Gastroesophageal sphincter (tissue), 4 donors: ENCODE data around the gene CXCL1. TPM values are rescaled to one million over a fixed set of nuclear protein-coding genes. Genes with fewer than 3 reads are reported as not detected.

Experiments used
- ATAC-seq: fragments of 150-250 bp; one replicate; pipeline ENCODE4 v1.9.1; 2016; ENCODE audit warnings: mild to moderate bottlenecking, moderate library complexity
- H3K27ac ChIP-seq, 4 donors: fragments of 200-600 bp; sonication (generic) in 3 of 4; 1 replicate in 3 of 4; 2 replicates in 1 of 4; pipeline ENCODE4 v1.5.1; 2016 to 2019
- H3K27me3 ChIP-seq: fragments of 200-600 bp; sonication (generic); one replicate; pipeline ENCODE4 v1.5.1; 2019
- H3K36me3 ChIP-seq, 2 donors: fragments of 200-600 bp; sonication (generic); one replicate each; pipeline ENCODE4 v1.5.1; 2019; ENCODE audit warnings: control low read depth in 1 of 2
- H3K4me1 ChIP-seq, 3 donors: fragments of 200-600 bp; sonication (generic); 1 replicate in 2 of 3; 2 replicates in 1 of 3; pipeline ENCODE4 v1.5.1; 2016 to 2019; ENCODE audit warnings: control low read depth in 2 of 3
- H3K4me3 ChIP-seq, 2 donors: fragments of 200-600 bp; sonication (generic); one replicate each; pipeline ENCODE4 v1.5.1; 2019; ENCODE audit warnings: mild to moderate bottlenecking in 1 of 2, moderate library complexity in 1 of 2
- H3K9me3 ChIP-seq, 3 donors: fragments of 200-600 bp; sonication (generic); one replicate each; pipeline ENCODE4 v1.5.1; 2017 to 2019; ENCODE audit warnings: control low read depth in 2 of 3
- EP300 ChIP-seq: sonication (generic); formaldehyde crosslinking; IDR thresholded peaks from one replicate; pipeline ENCODE4 v1.6.1; 2017; ENCODE audit warnings: antibody characterized with exemption, mild to moderate bottlenecking
- POLR2A ChIP-seq, 2 donors: fragments of 450-650 bp; IDR thresholded peaks; one replicate each; pipeline ENCODE4 v1.6.1; 2017; ENCODE audit warnings: antibody characterized with exemption in 2 of 2, mild to moderate bottlenecking in 2 of 2, moderate library complexity in 1 of 2
- POLR2AphosphoS5 ChIP-seq: sonication (generic); formaldehyde crosslinking; IDR thresholded peaks from one replicate; pipeline ENCODE4 v1.6.1; 2017; ENCODE audit warnings: antibody characterized with exemption
- WGBS, 2 donors: methylation state at CpG; one replicate each; pipeline ENCODE4 v1.1.5; 2018; ENCODE audit warnings: low coverage in 1 of 2; 5-methylcytosine and 5-hydroxymethylcytosine counted together
- total RNA-seq, 4 donors: library from RNA; depleted of rRNA; stranded (reverse); fragments of >200 nt; gene quantifications; one replicate each; pipeline ENCODE4 v1.1.0, GENCODE V29; 2016
- TF ChIP-seq, protein P1 (sequence below), 4 experiments: fragments of 200-600 bp in 2 of 4; fragments of 450-650 bp in 2 of 4; sonication (generic) in 1 of 4; IDR thresholded peaks; one replicate each; pipeline ENCODE4 v1.5.1; 2017 to 2019; ENCODE audit warnings: antibody characterized with exemption in 4 of 4, mild to moderate bottlenecking in 2 of 4, moderate library complexity in 2 of 4

The CXCL1 gene
- total RNA-seq, 4 donors from 2014 or later = 1.6 to 10.5 (median 3.1) TPM; not detected in 1

- Histone ChIP-seq H3K4me1 (peaks cover 0 to 14% (median 0%) of the 10 kb centered on the region in 3 donors), H3K9me3 (no peaks in the 10 kb centered on the region), H3K27me3 (peaks cover 29% of the 10 kb centered on the region), H3K4me3 (no peak overlapping the region), H3K27ac (no peak overlapping the region), H3K36me3 (no peaks in the 10 kb centered on the region)
- no peak for ATAC-seq
- TF ChIP-seq POLR2AphosphoS5 (no peak), EP300 (no peak), POLR2A (IDR thresholded peaks at IDR 0.05) (no peak)
- TF ChIP-seq, protein P1, sequence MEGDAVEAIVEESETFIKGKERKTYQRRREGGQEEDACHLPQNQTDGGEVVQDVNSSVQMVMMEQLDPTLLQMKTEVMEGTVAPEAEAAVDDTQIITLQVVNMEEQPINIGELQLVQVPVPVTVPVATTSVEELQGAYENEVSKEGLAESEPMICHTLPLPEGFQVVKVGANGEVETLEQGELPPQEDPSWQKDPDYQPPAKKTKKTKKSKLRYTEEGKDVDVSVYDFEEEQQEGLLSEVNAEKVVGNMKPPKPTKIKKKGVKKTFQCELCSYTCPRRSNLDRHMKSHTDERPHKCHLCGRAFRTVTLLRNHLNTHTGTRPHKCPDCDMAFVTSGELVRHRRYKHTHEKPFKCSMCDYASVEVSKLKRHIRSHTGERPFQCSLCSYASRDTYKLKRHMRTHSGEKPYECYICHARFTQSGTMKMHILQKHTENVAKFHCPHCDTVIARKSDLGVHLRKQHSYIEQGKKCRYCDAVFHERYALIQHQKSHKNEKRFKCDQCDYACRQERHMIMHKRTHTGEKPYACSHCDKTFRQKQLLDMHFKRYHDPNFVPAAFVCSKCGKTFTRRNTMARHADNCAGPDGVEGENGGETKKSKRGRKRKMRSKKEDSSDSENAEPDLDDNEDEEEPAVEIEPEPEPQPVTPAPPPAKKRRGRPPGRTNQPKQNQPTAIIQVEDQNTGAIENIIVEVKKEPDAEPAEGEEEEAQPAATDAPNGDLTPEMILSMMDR (IDR thresholded peaks at IDR 0.05) = no peak
- WGBS, 2 donors = 56 to 63% methylated on average over 2 of the region's 2 CpGs
Measured at GRCh38 chr4:73866246-73866645, 2.9 kb upstream of the CXCL1 start.

DNA sequence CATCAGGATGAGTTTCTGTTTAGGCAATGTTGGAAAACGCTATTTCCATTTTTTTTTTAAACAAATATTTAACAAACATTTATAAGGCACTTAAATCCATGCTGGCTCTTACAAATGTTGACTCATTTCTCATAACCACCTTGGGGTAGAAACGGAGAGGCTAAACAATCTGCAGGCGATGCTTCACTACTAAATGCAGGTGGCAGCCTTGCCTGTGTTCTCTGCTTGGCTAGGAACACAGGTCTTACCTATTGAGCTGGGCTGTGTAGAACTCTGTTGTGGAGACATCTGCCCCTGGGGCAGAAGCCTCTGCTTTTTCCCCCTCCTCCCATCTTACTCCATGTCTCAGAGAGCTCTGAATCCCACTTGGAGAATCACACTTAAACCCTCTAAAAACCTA, 1.4 kb upstream of the CXCL1 start:
- Histone ChIP-seq H3K4me1 (peaks cover 0 to 14% (median 0%) of the 10 kb centered on the region in 3 donors), H3K9me3 (no peaks in the 10 kb centered on the region), H3K4me3 (no peak overlapping the region), H3K27ac (no peak overlapping the region), H3K36me3 (no peaks in the 10 kb centered on the region), H3K27me3 (peaks cover 35% of the 10 kb centered on the region)
- WGBS, 2 donors = 80 to 84% methylated on average over 3 of the region's 3 CpGs
- TF ChIP-seq POLR2AphosphoS5 (no peak), EP300 (no peak), POLR2A (IDR thresholded peaks at IDR 0.05) (no peak)
- TF ChIP-seq, protein P1 (IDR thresholded peaks at IDR 0.05) = no peak
- ATAC-seq = no peak

DNA sequence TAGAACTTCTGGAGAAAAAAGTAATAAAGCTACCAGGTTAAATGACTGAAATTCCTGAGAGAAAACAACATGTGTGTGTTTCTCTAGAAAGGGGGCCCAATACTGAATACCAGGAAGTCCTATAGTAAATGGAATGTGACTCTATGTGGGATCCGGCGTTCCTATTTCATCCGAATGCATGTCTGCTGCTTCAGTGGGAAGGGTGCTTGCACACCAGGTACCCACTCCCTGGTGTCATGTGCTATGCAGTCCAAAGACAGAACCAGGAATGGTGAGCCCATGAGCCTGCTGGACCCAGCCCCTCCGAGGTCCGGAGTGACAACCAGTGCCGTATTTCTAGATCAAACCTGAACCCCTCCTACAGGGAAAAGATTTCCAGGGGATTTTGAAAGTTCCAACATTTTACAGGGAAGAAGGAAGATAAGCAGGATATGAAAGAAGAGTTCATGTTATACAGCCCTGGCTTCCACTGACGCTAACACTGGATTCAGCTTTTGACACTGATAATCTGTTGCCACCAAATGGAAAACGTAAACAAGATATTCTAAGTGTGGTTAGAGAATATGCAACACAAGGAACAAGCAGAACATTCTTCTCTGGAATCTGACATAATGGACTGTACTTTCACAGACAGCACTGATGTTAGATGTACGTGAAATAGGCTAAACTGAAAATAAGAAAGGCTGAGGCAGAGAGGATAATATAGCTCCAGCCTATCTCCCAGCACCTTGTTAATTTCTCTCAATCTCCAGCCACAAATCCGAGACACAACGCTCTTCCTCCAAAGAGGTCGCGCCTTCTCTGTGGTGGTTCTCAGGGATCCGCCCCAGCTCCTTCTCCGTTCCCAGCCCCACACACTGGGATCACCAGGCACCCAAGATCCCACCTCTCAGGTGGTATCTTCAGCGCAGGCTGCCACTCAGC, 725 bp upstream of the CXCL1 start:
- peaks cover 37% of the 10 kb centered on the region for H3K27me3 ChIP-seq
- H3K4me1 ChIP-seq = peaks cover 0 to 14% (median 0%) of the 10 kb centered on the region in 3 donors
- peak overlapping the region in 1 of 4 donors; percentile 59 for H3K27ac ChIP-seq
- no peak for TF ChIP-seq EP300
- TF ChIP-seq POLR2AphosphoS5 = no peak
- no peak for TF ChIP-seq POLR2A (IDR thresholded peaks at IDR 0.05)
- TF ChIP-seq, protein P1 (IDR thresholded peaks at IDR 0.05) = no peak
- no peaks in the 10 kb centered on the region for H3K9me3 ChIP-seq
- no peaks in the 10 kb centered on the region for H3K36me3 ChIP-seq
- peak; percentile 29 for ATAC-seq
- 21 to 29% methylated on average over 3 to 14 of the region's 16 CpGs for WGBS, 2 donors
- H3K4me3 ChIP-seq = peak overlapping the region; percentile 28 to 57

DNA sequence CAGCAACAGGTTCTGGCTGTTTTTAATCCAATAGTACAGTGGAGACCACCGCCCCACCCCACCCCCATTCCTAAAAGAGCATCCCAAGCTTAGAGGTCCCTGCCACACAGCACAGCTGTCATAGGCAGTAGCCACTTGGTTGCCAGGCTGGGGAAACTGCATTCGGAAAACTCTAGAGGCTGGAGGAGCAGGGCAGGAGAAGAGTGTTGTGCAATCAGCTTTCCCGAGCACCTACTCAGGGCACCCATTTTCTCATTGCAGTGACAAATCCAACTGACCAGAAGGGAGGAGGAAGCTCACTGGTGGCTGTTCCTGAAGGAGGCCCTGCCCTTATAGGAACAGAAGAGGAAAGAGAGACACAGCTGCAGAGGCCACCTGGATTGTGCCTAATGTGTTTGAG, 1.1 kb downstream of the CXCL1 start:
- 100% methylated on average over 1 of the region's 3 CpGs; no CpG with 5 or more reads in 1 of the 2 donors for WGBS, 2 donors
- Histone ChIP-seq H3K9me3 (no peaks in the 10 kb centered on the region), H3K27me3 (peaks cover 37% of the 10 kb centered on the region), H3K36me3 (no peaks in the 10 kb centered on the region), H3K4me1 (peaks cover 0 to 14% (median 0%) of the 10 kb centered on the region in 3 donors), H3K27ac (no peak overlapping the region), H3K4me3 (no peak overlapping the region)
- TF ChIP-seq EP300 (no peak), POLR2A (IDR thresholded peaks at IDR 0.05) (no peak), POLR2AphosphoS5 (no peak)
- TF ChIP-seq, protein P1 (IDR thresholded peaks at IDR 0.05) = no peak
- ATAC-seq = no peak
